Lower leg skin (tissue), 3 donors: ENCODE measurements around the gene PRSS38.

ENCODE experiments used
- POLR2A ChIP-seq, 2 donors: fragments of 450-650 bp; IDR thresholded peaks; one replicate each; pipeline ENCODE4 v1.6.1; 2016 to 2017; ENCODE audit warnings: antibody characterized with exemption in 2 of 2, mild to moderate bottlenecking in 1 of 2, moderate library complexity in 1 of 2
- TF ChIP-seq, protein P1 (sequence below), 3 donors: fragments of 450-650 bp; IDR thresholded peaks; one replicate each; pipeline ENCODE4 v1.5.1; 2016; ENCODE audit warnings: antibody characterized with exemption in 3 of 3, mild to moderate bottlenecking in 3 of 3, moderate library complexity in 2 of 3

DNA sequence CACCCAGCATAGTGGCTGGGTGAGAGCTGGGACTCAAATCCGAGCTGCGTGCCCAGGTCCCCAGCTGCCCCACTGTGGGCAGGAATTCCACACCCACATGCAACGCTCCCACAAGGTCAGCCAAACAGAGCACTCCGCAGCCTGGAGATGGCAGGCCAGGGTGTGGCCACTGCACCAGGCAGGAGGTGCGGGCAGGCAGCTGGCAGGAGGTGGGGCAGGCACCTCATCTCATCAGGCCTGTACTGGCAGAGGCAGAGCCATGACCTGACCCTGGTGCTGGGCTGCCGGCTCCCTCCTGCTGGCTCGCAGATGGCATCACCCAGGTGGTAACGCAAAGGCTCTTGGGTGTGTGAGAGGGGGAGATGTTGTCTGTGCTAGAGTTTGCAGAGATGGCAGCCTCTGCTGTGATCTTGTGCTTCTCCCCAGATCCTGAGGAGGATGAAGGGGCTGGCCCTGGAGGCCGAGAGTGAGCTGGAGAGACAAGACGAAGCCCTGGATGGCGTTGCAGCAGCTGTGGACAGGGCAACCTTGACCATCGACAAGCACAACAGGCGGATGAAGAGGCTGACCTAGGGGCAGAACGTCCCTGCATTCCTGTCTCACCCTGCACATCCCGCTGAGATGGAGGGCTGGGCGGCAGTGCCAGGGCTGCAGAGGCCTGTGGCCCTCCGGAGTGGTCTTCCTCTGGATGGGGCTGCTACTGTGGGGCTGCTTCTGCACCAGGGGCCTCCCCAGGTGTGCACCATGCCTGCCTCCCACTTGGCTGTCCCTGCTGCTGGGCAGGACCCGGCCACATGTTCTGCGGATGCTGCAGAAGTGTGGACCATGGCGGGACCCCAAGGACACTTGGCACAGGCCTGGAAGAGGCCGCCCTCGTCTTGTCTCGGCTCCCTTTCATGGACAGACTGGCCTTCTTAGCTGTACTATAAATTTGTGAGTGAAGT lies 35.1 kb upstream of the PRSS38 start:
- no peak for TF ChIP-seq POLR2A (IDR thresholded peaks at IDR 0.05)
- TF ChIP-seq, protein P1, sequence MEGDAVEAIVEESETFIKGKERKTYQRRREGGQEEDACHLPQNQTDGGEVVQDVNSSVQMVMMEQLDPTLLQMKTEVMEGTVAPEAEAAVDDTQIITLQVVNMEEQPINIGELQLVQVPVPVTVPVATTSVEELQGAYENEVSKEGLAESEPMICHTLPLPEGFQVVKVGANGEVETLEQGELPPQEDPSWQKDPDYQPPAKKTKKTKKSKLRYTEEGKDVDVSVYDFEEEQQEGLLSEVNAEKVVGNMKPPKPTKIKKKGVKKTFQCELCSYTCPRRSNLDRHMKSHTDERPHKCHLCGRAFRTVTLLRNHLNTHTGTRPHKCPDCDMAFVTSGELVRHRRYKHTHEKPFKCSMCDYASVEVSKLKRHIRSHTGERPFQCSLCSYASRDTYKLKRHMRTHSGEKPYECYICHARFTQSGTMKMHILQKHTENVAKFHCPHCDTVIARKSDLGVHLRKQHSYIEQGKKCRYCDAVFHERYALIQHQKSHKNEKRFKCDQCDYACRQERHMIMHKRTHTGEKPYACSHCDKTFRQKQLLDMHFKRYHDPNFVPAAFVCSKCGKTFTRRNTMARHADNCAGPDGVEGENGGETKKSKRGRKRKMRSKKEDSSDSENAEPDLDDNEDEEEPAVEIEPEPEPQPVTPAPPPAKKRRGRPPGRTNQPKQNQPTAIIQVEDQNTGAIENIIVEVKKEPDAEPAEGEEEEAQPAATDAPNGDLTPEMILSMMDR (IDR thresholded peaks at IDR 0.05) = no peak
